DMS 273 (cell line): ENCODE data around the gene IRF7.

Experiments used
- DNase-seq: peaks from one replicate; lab custom pipeline; 2025; ENCODE audit not compliant: unreplicated experiment; lab: John Stamatoyannopoulos, UW

IRF7 gene

GRCh38 chr11:641806-642370 lies 26.1 kb upstream of the IRF7 start:
- no peak for DNase-seq

GRCh38 chr11:640021-640706 lies 24.4 kb upstream of the IRF7 start:
- DNase-seq: no peak

GRCh38 chr11:639332-639955 lies 23.7 kb upstream of the IRF7 start:
- DNase-seq: no peak

GRCh38 chr11:638631-639331 lies 23.0 kb upstream of the IRF7 start:
- DNase-seq: no peak

GRCh38 chr11:637593-638521 lies 22.1 kb upstream of the IRF7 start:
- DNase-seq: no peak

DNA sequence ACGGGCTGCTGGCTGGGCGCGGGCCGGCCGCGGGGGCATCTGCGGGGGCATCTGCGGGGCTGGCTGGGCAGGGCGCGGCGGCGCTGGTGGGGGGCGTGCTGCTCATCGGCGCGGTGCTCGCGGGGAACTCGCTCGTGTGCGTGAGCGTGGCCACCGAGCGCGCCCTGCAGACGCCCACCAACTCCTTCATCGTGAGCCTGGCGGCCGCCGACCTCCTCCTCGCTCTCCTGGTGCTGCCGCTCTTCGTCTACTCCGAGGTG lies 21.5 kb upstream of the IRF7 start:
- DNase-seq: no peak

DNA sequence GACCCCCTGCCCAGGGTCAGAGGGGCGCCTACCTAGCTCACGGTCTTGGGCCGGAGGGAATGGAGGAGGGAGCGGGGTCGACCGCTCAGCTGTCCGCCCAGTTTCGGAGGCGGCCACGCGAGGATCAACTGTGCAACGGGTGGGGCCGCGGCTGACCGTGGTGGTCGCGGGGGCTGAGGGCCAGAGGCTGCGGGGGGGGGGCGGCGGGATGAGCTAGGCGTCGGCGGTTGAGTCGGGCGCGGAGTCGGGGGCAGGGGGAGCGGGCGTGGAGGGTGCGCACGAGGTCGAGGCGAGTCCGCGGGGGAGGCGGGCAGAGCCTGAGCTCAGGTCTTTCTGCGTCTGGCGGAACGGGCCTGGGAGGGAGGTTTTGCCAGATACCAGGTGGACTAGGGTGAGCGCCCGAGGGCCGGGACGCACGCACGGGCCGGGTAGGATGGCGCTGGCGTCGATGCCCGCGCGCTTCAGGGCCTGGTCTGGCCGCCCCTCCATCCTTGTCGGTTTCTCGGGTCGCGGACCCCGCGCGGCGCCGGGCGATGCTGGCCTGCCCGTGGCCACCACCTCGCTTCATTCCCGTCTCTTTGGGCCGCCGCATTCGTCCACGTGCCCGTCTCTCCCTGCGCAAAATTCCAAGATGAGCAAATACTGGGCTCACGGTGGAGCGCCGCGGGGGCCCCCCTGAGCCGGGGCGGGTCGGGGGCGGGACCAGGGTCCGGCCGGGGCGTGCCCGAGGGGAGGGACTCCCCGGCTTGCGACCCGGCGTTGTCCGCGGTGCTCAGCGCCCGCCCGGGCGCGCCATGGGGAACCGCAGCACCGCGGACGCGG lies 21.0 kb upstream of the IRF7 start, which contains the start of gene DRD4:
Gene DRD4, plus strand, starts transcription at position 759 of the 822 bp plus-strand sequence. Its CDS starts 36 bp downstream, at position 795.
- no peak for DNase-seq

- no peak for DNase-seq
These were observed 20.3 kb upstream of the IRF7 start for GRCh38 chr11:635945-636510.

- no peak for DNase-seq
These were observed 15.1 kb upstream of the IRF7 start for GRCh38 chr11:630871-631270.

GRCh38 chr11:629237-629583 lies 13.5 kb upstream of the IRF7 start:
- DNase-seq: no peak

GRCh38 chr11:628056-628455 lies 12.3 kb upstream of the IRF7 start:
- no peak for DNase-seq

GRCh38 chr11:627308-627576 lies 11.5 kb upstream of the IRF7 start:
- DNase-seq: no peak

GRCh38 chr11:626475-627307 lies 10.9 kb upstream of the IRF7 start, which contains the start of gene SCT:
SCT (minus strand) TSS chr11:627181; CDS start chr11:627143, 38 bp downstream.
- no peak for DNase-seq

GRCh38 chr11:625636-626268 lies 10.0 kb upstream of the IRF7 start:
- DNase-seq: no peak

DNA sequence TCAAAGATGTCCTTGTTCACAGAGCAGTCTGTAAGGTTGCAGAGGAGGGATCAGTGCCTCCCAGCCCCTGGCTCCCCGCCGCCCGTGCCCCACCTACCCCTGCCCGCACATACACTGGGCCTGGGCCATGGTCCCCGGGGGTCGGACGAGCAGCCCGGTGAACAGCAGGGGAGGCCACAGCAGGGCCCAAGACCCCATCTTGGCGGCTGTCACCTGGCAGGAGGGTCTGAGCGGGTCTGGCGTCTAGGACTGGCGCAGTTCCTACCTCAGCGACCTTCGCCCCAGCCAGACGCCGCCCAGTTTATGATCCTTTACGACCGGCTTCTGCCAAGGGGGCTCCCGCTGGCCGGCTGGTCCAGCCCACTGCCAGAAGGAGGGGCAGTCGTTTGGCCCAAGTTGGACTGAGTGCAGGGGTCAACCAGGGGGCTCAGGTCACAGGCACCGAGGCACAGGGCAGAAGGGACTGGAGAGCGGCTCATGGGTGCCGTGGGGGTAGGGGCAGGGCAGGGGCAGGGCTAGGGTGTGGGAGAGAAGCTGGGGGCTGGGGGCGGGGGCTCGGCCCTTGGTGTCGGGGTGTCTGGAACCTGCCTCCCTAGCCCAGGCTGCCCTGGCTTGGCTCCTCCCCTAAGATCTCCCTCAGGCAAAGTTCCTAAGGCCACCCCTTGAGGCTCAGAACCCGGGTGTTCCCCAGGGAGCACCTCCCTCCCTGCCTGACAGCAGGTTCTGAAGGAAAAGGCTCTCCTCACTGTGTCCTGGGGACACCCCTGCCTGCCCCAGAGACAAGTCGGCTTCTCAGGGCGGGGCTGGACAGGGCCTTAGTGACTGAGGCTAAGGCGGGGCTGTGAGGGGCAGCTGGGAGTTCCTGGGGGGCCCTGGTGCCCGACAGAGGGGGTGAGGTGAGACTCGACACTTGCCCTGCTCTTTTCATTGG lies 9.2 kb upstream of the IRF7 start, which contains the start of gene CDHR5:
Gene CDHR5, minus strand, starts transcription at position 251 of the 931 bp plus-strand sequence. Its CDS starts 53 bp downstream, at position 198.
- no peak for DNase-seq

GRCh38 chr11:623999-624704 lies 8.4 kb upstream of the IRF7 start:
- no peak for DNase-seq

- DNase-seq: no peak
These were observed 7.7 kb upstream of the IRF7 start for GRCh38 chr11:623349-623869.
